ENCODE measurements around the gene ARL3.

Gene ARL3

DNA sequence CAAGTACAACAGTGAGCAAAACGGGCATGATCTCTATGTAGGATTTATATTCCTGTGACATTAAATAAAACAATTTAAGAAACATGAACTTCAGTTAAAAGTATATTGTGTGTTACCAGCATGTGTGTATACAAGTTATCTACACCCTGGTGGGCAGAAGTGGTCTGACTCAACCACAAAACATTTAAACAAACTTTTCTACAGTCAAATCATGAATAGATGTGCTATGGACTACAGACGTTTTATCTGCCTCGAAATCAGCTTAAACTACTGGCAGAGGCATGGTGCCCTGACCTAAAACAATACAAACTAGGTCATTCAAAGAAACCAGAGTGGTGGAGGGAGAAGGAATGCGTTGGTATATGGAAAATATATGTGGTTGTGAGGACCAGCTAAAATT, 3.6 kb downstream of the ARL3 start:
- peaks cover 48% of the 10 kb centered on the region for H3K4me1 ChIP-seq (ENCODE audit: control insufficient read depth, low read length)
- peaks cover 85% of the 10 kb centered on the region for H3K79me2 ChIP-seq (ENCODE audit: control insufficient read depth, low read length)
- H3K9me2 ChIP-seq (replicated peaks; ENCODE audit: control insufficient read depth, low read length), result no peaks in the 10 kb centered on the region
- peak overlapping the region; percentile 84 for H3K4me2 ChIP-seq (ENCODE audit: low read length)
- TF ChIP-seq EZH2phosphoT487 (IDR thresholded peaks at IDR 0.05; ENCODE audit: borderline replicate concordance, low read length), result no peak
- TF ChIP-seq, protein P1, sequence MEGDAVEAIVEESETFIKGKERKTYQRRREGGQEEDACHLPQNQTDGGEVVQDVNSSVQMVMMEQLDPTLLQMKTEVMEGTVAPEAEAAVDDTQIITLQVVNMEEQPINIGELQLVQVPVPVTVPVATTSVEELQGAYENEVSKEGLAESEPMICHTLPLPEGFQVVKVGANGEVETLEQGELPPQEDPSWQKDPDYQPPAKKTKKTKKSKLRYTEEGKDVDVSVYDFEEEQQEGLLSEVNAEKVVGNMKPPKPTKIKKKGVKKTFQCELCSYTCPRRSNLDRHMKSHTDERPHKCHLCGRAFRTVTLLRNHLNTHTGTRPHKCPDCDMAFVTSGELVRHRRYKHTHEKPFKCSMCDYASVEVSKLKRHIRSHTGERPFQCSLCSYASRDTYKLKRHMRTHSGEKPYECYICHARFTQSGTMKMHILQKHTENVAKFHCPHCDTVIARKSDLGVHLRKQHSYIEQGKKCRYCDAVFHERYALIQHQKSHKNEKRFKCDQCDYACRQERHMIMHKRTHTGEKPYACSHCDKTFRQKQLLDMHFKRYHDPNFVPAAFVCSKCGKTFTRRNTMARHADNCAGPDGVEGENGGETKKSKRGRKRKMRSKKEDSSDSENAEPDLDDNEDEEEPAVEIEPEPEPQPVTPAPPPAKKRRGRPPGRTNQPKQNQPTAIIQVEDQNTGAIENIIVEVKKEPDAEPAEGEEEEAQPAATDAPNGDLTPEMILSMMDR (IDR thresholded peaks at IDR 0.05; ENCODE audit: low read depth, low read length, poor library complexity, severe bottlenecking), result no peak
- no peaks in the 10 kb centered on the region for H4K20me1 ChIP-seq (ENCODE audit: control insufficient read depth, insufficient read depth, low read depth, low read length)
- H3K27me3 ChIP-seq (ENCODE audit: control insufficient read depth, low read length), result no peaks in the 10 kb centered on the region
- peaks cover 13% of the 10 kb centered on the region for H3F3A ChIP-seq (ENCODE audit: control insufficient read depth, insufficient read depth)
- H3K36me3 ChIP-seq (ENCODE audit: control insufficient read depth, low read length), result peaks cover 6% of the 10 kb centered on the region; the same call in 1 of the 2 replicates
- peak overlapping the region; percentile 88 for H3K27ac ChIP-seq (ENCODE audit: low read depth, low read length)
- peak overlapping the region; percentile 52 for H3K4me3 ChIP-seq (ENCODE audit: low read length)
- H3K9me3 ChIP-seq (ENCODE audit: control insufficient read depth, insufficient read depth, low read length), result no peaks in the 10 kb centered on the region

DNA sequence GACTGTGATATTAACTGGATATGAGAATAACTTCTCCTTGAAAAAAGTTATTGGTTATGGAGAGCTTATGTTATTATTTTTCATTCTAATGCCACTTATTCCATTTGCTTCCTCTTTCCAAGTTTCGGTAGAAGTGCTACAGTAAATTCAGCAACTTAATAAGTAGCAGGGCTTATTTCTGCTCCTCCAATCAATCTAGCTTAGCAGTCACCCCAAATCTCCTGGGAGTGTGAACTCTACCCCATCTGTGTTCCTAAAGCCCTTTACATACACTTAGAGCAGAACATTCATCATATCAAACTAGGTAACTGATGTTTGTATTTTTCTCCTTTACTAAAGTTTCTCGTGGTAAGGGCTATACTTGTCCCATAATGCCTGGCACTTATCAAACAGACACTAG, 8.7 kb downstream of the ARL3 start:
- Histone ChIP-seq H3K9me3 (ENCODE audit: control insufficient read depth, insufficient read depth, low read length) (no peaks in the 10 kb centered on the region), H3K27ac (ENCODE audit: low read depth, low read length) (no peak overlapping the region), H3K4me1 (ENCODE audit: control insufficient read depth, low read length) (peaks cover 27% of the 10 kb centered on the region), H3F3A (ENCODE audit: control insufficient read depth, insufficient read depth) (0 out of 2 replicates have a peak, but pooled peaks cover 8% of the 10 kb centered on the region), H3K4me2 (ENCODE audit: low read length) (peak overlapping the region; percentile 41), H3K9me2 (replicated peaks; ENCODE audit: control insufficient read depth, low read length) (no peaks in the 10 kb centered on the region), H3K36me3 (ENCODE audit: control insufficient read depth, low read length) (peaks cover 13% of the 10 kb centered on the region), H3K79me2 (ENCODE audit: control insufficient read depth, low read length) (peaks cover 52% of the 10 kb centered on the region), H3K4me3 (ENCODE audit: low read length) (no peak overlapping the region), H3K27me3 (ENCODE audit: control insufficient read depth, low read length) (no peaks in the 10 kb centered on the region), H4K20me1 (ENCODE audit: control insufficient read depth, insufficient read depth, low read depth, low read length) (no peaks in the 10 kb centered on the region)
- no peak for TF ChIP-seq EZH2phosphoT487 (IDR thresholded peaks at IDR 0.05; ENCODE audit: borderline replicate concordance, low read length)
- TF ChIP-seq, protein P1 (IDR thresholded peaks at IDR 0.05; ENCODE audit: low read depth, low read length, poor library complexity, severe bottlenecking), result no peak

DNA sequence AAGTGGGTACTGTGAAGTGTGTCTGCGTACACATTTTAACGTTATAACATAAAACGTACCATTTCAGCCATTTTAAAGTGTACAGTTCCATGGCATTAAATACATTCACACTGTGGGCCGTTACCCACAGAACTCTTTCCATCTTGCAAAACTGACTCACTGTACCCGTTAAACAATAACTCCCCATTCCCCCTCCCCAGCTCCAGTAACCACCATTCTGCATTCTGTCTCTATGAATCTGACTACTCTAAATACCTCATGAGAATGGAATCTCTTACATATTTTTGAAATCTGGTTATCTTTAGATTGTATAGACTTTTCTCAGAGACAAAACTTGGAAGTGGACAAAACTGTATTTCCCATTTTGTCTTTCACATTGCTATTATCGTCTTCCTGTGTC, 9.3 kb downstream of the ARL3 start:
- peaks cover 13% of the 10 kb centered on the region for H3K36me3 ChIP-seq (ENCODE audit: control insufficient read depth, low read length)
- peaks cover 46% of the 10 kb centered on the region for H3K79me2 ChIP-seq (ENCODE audit: control insufficient read depth, low read length)
- H3K27ac ChIP-seq (ENCODE audit: low read depth, low read length), result no peak overlapping the region
- no peak for TF ChIP-seq EZH2phosphoT487 (IDR thresholded peaks at IDR 0.05; ENCODE audit: borderline replicate concordance, low read length)
- TF ChIP-seq, protein P1 (IDR thresholded peaks at IDR 0.05; ENCODE audit: low read depth, low read length, poor library complexity, severe bottlenecking), result no peak
- peak overlapping the region; percentile 41; the same call in 1 of the 2 replicates for H3K4me2 ChIP-seq (ENCODE audit: low read length)
- H4K20me1 ChIP-seq (ENCODE audit: control insufficient read depth, insufficient read depth, low read depth, low read length), result no peaks in the 10 kb centered on the region
- no peaks in the 10 kb centered on the region for H3K9me3 ChIP-seq (ENCODE audit: control insufficient read depth, insufficient read depth, low read length)
- H3F3A ChIP-seq (ENCODE audit: control insufficient read depth, insufficient read depth), result 0 out of 2 replicates have a peak, but pooled peaks cover 4% of the 10 kb centered on the region
- no peaks in the 10 kb centered on the region for H3K9me2 ChIP-seq (replicated peaks; ENCODE audit: control insufficient read depth, low read length)
- H3K4me3 ChIP-seq (ENCODE audit: low read length), result no peak overlapping the region
- H3K27me3 ChIP-seq (ENCODE audit: control insufficient read depth, low read length), result no peaks in the 10 kb centered on the region
- H3K4me1 ChIP-seq (ENCODE audit: control insufficient read depth, low read length), result peaks cover 21% of the 10 kb centered on the region
